GM23338 (cell line): Measurements from ENCODE around the gene PCSK6. TPM values are rescaled to one million over a fixed set of nuclear protein-coding genes. Genes with fewer than 3 reads are reported as not detected.

ENCODE experiments used
- ATAC-seq: fragments of 200-7000 bp; cut with Tn5 transposase; 3 replicates; pipeline ENCODE4 v1.9.1; 2020
- DNase-seq: peaks from one replicate; pipeline ENCODE4 v3.0.0-alpha.2; 2015; ENCODE audit warnings: low spot score
- H2AFZ ChIP-seq: fragments of 200-600 bp; sonication (generic); 2 replicates; pipeline ENCODE4 v1.8.0; 2016; ENCODE audit warnings: antibody characterized with exemption, mild to moderate bottlenecking, moderate library complexity
- H3F3A ChIP-seq: fragments of 200-600 bp; sonication (generic); replicated peaks from 2 replicates; pipeline ENCODE4 v1.8.0; 2017; ENCODE audit warnings: antibody characterized with exemption, mixed run types, low read depth
- H3K27ac ChIP-seq: fragments of 200-600 bp; sonication (generic); 2 replicates; pipeline ENCODE4 v1.6.1; 2016; ENCODE audit warnings: low read depth
- H3K27me3 ChIP-seq: fragments of 200-600 bp; sonication (generic); 2 replicates; pipeline ENCODE4 v1.8.0; 2016; ENCODE audit warnings: mild to moderate bottlenecking, mixed run types, moderate library complexity; ENCODE audit not compliant: insufficient read depth
- H3K36me3 ChIP-seq: fragments of 200-600 bp; sonication (generic); 2 replicates; pipeline ENCODE4 v1.8.0; 2016; ENCODE audit warnings: mild to moderate bottlenecking; ENCODE audit not compliant: insufficient read depth
- H3K4me1 ChIP-seq: fragments of 200-600 bp; sonication (generic); 2 replicates; pipeline ENCODE4 v1.8.0; 2016; ENCODE audit warnings: mild to moderate bottlenecking, moderate library complexity; ENCODE audit not compliant: insufficient read depth
- H3K4me2 ChIP-seq: fragments of 200-600 bp; sonication (generic); 2 replicates; pipeline ENCODE4 v1.7.1; 2017; ENCODE audit warnings: mixed run types
- H3K4me3 ChIP-seq: fragments of 200-600 bp; sonication (generic); 2 replicates; pipeline ENCODE4 v1.6.1; 2016; ENCODE audit warnings: mixed run types
- H3K79me2 ChIP-seq: fragments of 200-600 bp; sonication (generic); replicated peaks from 2 replicates; pipeline ENCODE4 v1.8.0; 2017; ENCODE audit warnings: mild to moderate bottlenecking; ENCODE audit not compliant: insufficient read depth
- H3K9me2 ChIP-seq: fragments of 200-600 bp; sonication (generic); 2 replicates; pipeline ENCODE4 v1.8.0; 2017; ENCODE audit not compliant: insufficient read depth
- H4K20me1 ChIP-seq: fragments of 200-600 bp; sonication (generic); replicated peaks from 2 replicates; pipeline ENCODE4 v1.8.0; 2017; ENCODE audit warnings: mild to moderate bottlenecking; ENCODE audit not compliant: insufficient read depth
- H3K27ac Mint-ChIP-seq: 2 replicates; pipeline ENCODE4 v1.8.0; 2020; ENCODE audit warnings: inconsistent platforms, mild to moderate bottlenecking, moderate library complexity, mixed read lengths
- H3K27me3 Mint-ChIP-seq: 3 replicates; pipeline ENCODE4 v1.8.0; 2022; ENCODE audit warnings: low read depth, mild to moderate bottlenecking, moderate library complexity, mixed read lengths, inconsistent platforms; ENCODE audit not compliant: insufficient read depth, poor library complexity
- H3K36me3 Mint-ChIP-seq: 3 replicates; pipeline ENCODE4 v1.8.0; 2021; ENCODE audit warnings: low read depth, mild to moderate bottlenecking, inconsistent platforms, moderate library complexity, mixed read lengths
- H3K4me1 Mint-ChIP-seq: 3 replicates; pipeline ENCODE4 v1.8.0; 2020; ENCODE audit warnings: mild to moderate bottlenecking, inconsistent platforms, mixed read lengths
- H3K4me3 Mint-ChIP-seq: 3 replicates; pipeline ENCODE4 v1.8.0; 2021; ENCODE audit warnings: moderate library complexity, mild to moderate bottlenecking, inconsistent platforms, mixed read lengths
- H3K9me3 Mint-ChIP-seq: 3 replicates; pipeline ENCODE4 v1.8.0; 2020; ENCODE audit warnings: moderate library complexity, mild to moderate bottlenecking, inconsistent platforms, mixed read lengths
- CREB1 ChIP-seq: fragments of 250-450 bp; sonication (Bioruptor Pico); IDR thresholded peaks from 2 replicates; pipeline ENCODE4 v1.5.0; 2020; ENCODE audit warnings: low read depth, mild to moderate bottlenecking, moderate library complexity
- CTCF ChIP-seq, 2 experiments: fragments of 200-600 bp in 1 of 2; sonication (generic) in 1 of 2; conservative IDR thresholded peaks; 2 replicates each; pipeline versions ENCODE4 v1.5.1 to v1.6.1; 2016 to 2017; ENCODE audit warnings: antibody characterized with exemption in 2 of 2, low read depth in 2 of 2, mild to moderate bottlenecking in 2 of 2, moderate library complexity in 1 of 2
- ETS1 ChIP-seq: IDR thresholded peaks from 2 replicates; pipeline ENCODE4 v1.6.1; 2016; ENCODE audit warnings: antibody characterized with exemption
- EZH2 ChIP-seq: fragments of 200-600 bp; sonication (generic); IDR thresholded peaks from one replicate; pipeline ENCODE4 v1.8.0; 2017; ENCODE audit warnings: antibody characterized with exemption, mild to moderate bottlenecking, low read depth; ENCODE audit not compliant: unreplicated experiment
- EZH2phosphoT487 ChIP-seq: fragments of 200-600 bp; sonication (generic); IDR thresholded peaks from one replicate; pipeline ENCODE4 v1.8.1; 2018; ENCODE audit warnings: antibody characterized with exemption; ENCODE audit not compliant: unreplicated experiment
- NANOG ChIP-seq: IDR thresholded peaks from 2 replicates; pipeline ENCODE4 v1.6.1; 2016; ENCODE audit warnings: antibody characterized with exemption, borderline replicate concordance
- REST ChIP-seq: IDR thresholded peaks from one replicate; pipeline ENCODE4 v1.6.1; 2018; ENCODE audit warnings: antibody characterized with exemption; ENCODE audit not compliant: unreplicated experiment
- STAT1 ChIP-seq: IDR thresholded peaks from one replicate; pipeline ENCODE4 v1.6.1; 2016; ENCODE audit warnings: antibody characterized with exemption; ENCODE audit not compliant: unreplicated experiment
- ZNF114 ChIP-seq: fragments of 250-450 bp; sonication (Bioruptor Pico); IDR thresholded peaks from 2 replicates; pipeline ENCODE4 v1.5.0; 2020; ENCODE audit warnings: mild to moderate bottlenecking, moderate library complexity
- ZNF331 ChIP-seq: fragments of 250-450 bp; sonication (Bioruptor Pico); IDR thresholded peaks from 2 replicates; pipeline ENCODE4 v1.5.0; 2020; ENCODE audit warnings: low read depth, mild to moderate bottlenecking, moderate library complexity
- polyA plus RNA-seq: library from polyadenylated mRNA; unstranded; fragments of >200 nt; fragmentation: Nextera tagmentation; extraction: Ambion mirVana; gene quantifications from 2 replicates; pipeline ENCODE4 v1.2.1, GENCODE V29; 2016
- total RNA-seq: library from RNA; depleted of rRNA; stranded (reverse); fragments of >200 nt; shearing (Covaris generic); gene quantifications from 2 replicates; pipeline ENCODE4 v1.2.3, GENCODE V29; 2014

The PCSK6 gene
- total and polyA plus RNA-seq, 2 experiments from 2014 or later: 1.7 to 6.7 TPM

- Mint-ChIP-seq H3K9me3 (no peaks in the 10 kb centered on the region), H3K4me1 (peaks cover 11% of the 10 kb centered on the region), H3K27me3 (peaks cover 16% of the 10 kb centered on the region), H3K36me3 (no peaks in the 10 kb centered on the region), H3K4me3 (no peak overlapping the region), H3K27ac (0 out of 2 replicates have a peak overlapping the region, but pooled peaks have one; percentile 23)
- Histone ChIP-seq H3K27me3 (no peaks in the 10 kb centered on the region), H3K79me2 (no peaks in the 10 kb centered on the region), H2AFZ (no peak overlapping the region), H3K4me3 (no peak overlapping the region), H3K9me2 (no peaks in the 10 kb centered on the region), H3F3A (no peaks in the 10 kb centered on the region), H3K4me1 (no peaks in the 10 kb centered on the region), H3K27ac (no peak overlapping the region), H4K20me1 (no peaks in the 10 kb centered on the region), H3K36me3 (no peaks in the 10 kb centered on the region), H3K4me2 (no peak overlapping the region)
- TF ChIP-seq STAT1 (no peak), ZNF331 (CRISPR knock-in tag) (no peak), CREB1 (no peak), ETS1 (no peak), NANOG (no peak), EZH2phosphoT487 (no peak), CTCF (conservative IDR thresholded peaks at IDR 0.05; ENCODE audit: low read depth in 2 of 2) (no peak), EZH2 (no peak), ZNF114 (CRISPR knock-in tag) (no peak), REST (no peak)
- ATAC-seq (no peak), DNase-seq (no peak)
Measured at GRCh38 chr15:101480613-101481380, 8.7 kb downstream of the PCSK6 start.
